ENCODE measurements around the gene CES4A.
"Not testable (repeated sequence)": the region's sequence is repeated elsewhere in the genome, so short reads cannot be mapped to it uniquely, and the experiment has no call there.

CES4A gene

GRCh38 chr16:66952430-66953110 lies 35.8 kb upstream of the CES4A start:
- no peaks in the 10 kb centered on the region for H3K9me3 ChIP-seq
- H3K27ac ChIP-seq = no peak overlapping the region
- TF ChIP-seq, protein P1, sequence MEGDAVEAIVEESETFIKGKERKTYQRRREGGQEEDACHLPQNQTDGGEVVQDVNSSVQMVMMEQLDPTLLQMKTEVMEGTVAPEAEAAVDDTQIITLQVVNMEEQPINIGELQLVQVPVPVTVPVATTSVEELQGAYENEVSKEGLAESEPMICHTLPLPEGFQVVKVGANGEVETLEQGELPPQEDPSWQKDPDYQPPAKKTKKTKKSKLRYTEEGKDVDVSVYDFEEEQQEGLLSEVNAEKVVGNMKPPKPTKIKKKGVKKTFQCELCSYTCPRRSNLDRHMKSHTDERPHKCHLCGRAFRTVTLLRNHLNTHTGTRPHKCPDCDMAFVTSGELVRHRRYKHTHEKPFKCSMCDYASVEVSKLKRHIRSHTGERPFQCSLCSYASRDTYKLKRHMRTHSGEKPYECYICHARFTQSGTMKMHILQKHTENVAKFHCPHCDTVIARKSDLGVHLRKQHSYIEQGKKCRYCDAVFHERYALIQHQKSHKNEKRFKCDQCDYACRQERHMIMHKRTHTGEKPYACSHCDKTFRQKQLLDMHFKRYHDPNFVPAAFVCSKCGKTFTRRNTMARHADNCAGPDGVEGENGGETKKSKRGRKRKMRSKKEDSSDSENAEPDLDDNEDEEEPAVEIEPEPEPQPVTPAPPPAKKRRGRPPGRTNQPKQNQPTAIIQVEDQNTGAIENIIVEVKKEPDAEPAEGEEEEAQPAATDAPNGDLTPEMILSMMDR (IDR thresholded peaks at IDR 0.05) = no peak
- peaks cover 0 to 5% of the 10 kb centered on the region in 2 donors for H3K27me3 ChIP-seq
- no peak for DNase-seq
- intact Hi-C loops (cut with DNase I; ENCODE audit: low total_unique reads) = no loop called here
- H3K4me1 ChIP-seq = peaks cover 0 to 15% (median 11%) of the 10 kb centered on the region in 4 donors
- H3K4me3 ChIP-seq = no peak overlapping the region
- no peaks in the 10 kb centered on the region for H3K36me3 ChIP-seq

DNA sequence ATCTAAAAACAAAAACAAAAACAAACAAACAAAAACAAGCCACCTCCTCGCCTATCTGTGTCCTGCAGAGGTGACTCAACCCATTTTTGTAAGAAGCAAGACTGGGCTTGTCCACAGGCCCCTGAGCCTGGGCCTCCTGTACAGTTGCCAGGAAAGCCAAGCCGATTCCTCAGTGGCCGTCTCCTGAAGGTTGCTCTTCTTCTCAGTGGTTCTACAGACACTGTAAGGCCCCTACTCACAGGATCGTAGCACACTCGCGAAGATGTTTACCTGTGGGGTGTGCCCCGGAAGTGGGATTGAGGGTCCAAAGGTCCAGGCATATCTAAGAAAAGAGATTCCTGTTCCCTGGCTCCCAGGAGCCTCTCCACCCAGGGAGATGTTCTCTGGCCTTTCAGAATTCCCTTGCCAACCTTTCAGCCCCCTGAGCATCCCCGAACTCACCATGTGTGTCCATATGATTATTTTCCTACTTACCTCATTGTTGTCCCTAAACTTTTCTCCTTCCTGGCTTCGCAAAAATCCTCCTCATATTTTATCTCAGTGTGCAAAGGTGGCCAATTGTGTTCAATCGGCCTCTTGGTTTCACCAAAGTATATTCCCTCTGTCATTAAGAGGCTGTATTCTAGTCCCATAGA lies 34.8 kb upstream of the CES4A start:
- TF ChIP-seq, protein P1 (IDR thresholded peaks at IDR 0.05) = no peak
- intact Hi-C loops (cut with DNase I; ENCODE audit: low total_unique reads) = no loop called here
- H3K9me3 ChIP-seq = no peaks in the 10 kb centered on the region
- no peaks in the 10 kb centered on the region for H3K36me3 ChIP-seq
- peaks cover 0 to 8% (median 6%) of the 10 kb centered on the region in 4 donors for H3K4me1 ChIP-seq
- peaks cover 0 to 5% of the 10 kb centered on the region in 2 donors for H3K27me3 ChIP-seq
- H3K27ac ChIP-seq = no peak overlapping the region
- DNase-seq = no peak
- no peak overlapping the region for H3K4me3 ChIP-seq

- TF ChIP-seq, protein P1 (IDR thresholded peaks at IDR 0.05) = peak; percentile 73 to 78
- Histone ChIP-seq H3K4me1 (peaks cover 0 to 2% (median under 1%) of the 10 kb centered on the region in 4 donors), H3K9me3 (no peaks in the 10 kb centered on the region), H3K4me3 (no peak overlapping the region), H3K36me3 (no peaks in the 10 kb centered on the region), H3K27me3 (peaks cover 0 to 5% of the 10 kb centered on the region in 2 donors), H3K27ac (no peak overlapping the region)
- intact Hi-C loops (cut with DNase I; ENCODE audit: low total_unique reads) = no loop called here
- DNase-seq = peak; percentile 82 to 84
Measured at GRCh38 chr16:66954097-66954659, 34.2 kb upstream of the CES4A start.

DNA sequence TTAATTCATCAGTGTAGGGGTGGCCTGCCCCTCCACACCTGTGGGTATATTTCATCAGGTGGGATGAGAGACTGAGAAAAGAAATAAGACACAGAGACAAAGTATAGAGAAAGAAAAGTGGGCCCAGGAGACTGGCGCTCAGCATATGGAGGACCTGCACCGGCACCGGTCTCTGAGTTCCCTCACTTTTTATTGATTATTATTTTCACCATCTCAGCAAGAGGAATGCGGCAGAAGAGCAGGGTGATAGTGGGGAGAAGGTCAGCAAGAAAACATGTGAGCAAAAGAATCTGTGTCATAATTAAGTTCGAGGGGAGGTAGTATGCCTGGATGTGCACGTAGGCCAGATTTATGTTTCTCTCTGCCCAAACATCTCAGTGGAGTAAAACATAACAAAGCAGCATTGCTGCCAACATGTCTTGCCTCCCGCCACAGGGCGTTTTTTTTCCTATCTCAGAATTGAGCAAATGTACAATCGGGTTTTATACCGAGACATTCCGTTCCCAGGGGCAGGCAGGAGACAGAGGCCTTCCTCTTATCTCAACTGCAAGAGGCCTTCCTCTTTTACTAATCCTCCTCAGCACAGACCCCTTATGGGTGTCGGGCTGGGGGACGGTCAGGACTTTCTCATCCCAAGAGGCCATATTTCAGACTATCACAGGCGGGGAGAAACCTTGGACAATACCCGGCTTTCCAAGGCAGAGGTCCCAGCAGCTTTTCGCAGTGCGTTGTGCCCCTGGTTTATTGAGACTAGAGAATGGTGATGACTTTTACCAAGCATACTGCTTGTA lies 32.8 kb upstream of the CES4A start:
- H3K27ac ChIP-seq; H3K9me3 ChIP-seq; H3K36me3 ChIP-seq; H3K4me3 ChIP-seq; H3K4me1 ChIP-seq; H3K27me3 ChIP-seq; intact Hi-C loops (cut with DNase I; ENCODE audit: low total_unique reads); DNase-seq: not testable (repeated sequence)

- H3K4me1 ChIP-seq; H3K4me3 ChIP-seq; H3K27ac ChIP-seq; intact Hi-C loops (cut with DNase I; ENCODE audit: low total_unique reads); H3K9me3 ChIP-seq; H3K36me3 ChIP-seq; H3K27me3 ChIP-seq; DNase-seq: not testable (repeated sequence)
Measured at GRCh38 chr16:66956154-66956457, 32.3 kb upstream of the CES4A start.

GRCh38 chr16:66958857-66959703 lies 29.3 kb upstream of the CES4A start:
- intact Hi-C loops (cut with DNase I; ENCODE audit: low total_unique reads) = no loop called here
- no peaks in the 10 kb centered on the region for H3K4me1 ChIP-seq
- H3K4me3 ChIP-seq = no peak overlapping the region
- H3K27me3 ChIP-seq = peaks cover 0 to 5% of the 10 kb centered on the region in 2 donors
- H3K27ac ChIP-seq = no peak overlapping the region
- no peaks in the 10 kb centered on the region for H3K9me3 ChIP-seq
- no peaks in the 10 kb centered on the region for H3K36me3 ChIP-seq
- no peak for DNase-seq
- TF ChIP-seq, protein P1 (IDR thresholded peaks at IDR 0.05) = no peak

Data from tibial artery (tissue), 4 donors.